Measurements from ENCODE around the gene MOG.

Gene MOG

GRCh38 chr6:29656798-29657197, at the start of gene MOG:
MOG (plus strand) TSS chr6:29657092; CDS start chr6:29657210, 118 bp downstream.
- no peak for DNase-seq

- no peak for DNase-seq
Observed at GRCh38 chr6:29608131-29608530, 48.8 kb upstream of the MOG start.

GRCh38 chr6:29610540-29610939, 46.4 kb upstream of the MOG start:
- DNase-seq, result no peak

GRCh38 chr6:29611426-29611825, 45.5 kb upstream of the MOG start:
- no peak for DNase-seq

- DNase-seq, result no peak
Observed at GRCh38 chr6:29617782-29618554, 38.9 kb upstream of the MOG start.

- no peak for DNase-seq
Observed at GRCh38 chr6:29619578-29620160, 37.2 kb upstream of the MOG start.

- DNase-seq, result no peak
Observed at GRCh38 chr6:29620630-29621029, 36.3 kb upstream of the MOG start.

GRCh38 chr6:29624520-29624961, 32.4 kb upstream of the MOG start:
- no peak for DNase-seq

GRCh38 chr6:29625337-29625930, 31.5 kb upstream of the MOG start:
- no peak for DNase-seq

- no peak for DNase-seq
Observed at GRCh38 chr6:29626948-29627754, 29.7 kb upstream of the MOG start.

GRCh38 chr6:29627755-29628418, 29.0 kb upstream of the MOG start:
- DNase-seq, result peak; percentile 34

- DNase-seq, result peak; percentile 55
Observed at GRCh38 chr6:29628419-29629281, 28.2 kb upstream of the MOG start.

GRCh38 chr6:29629571-29629970, 27.3 kb upstream of the MOG start:
- DNase-seq, result no peak

- DNase-seq, result no peak
Observed at GRCh38 chr6:29630315-29630714, 26.6 kb upstream of the MOG start.

- no peak for DNase-seq
Observed at GRCh38 chr6:29631209-29631810, 25.6 kb upstream of the MOG start.

GRCh38 chr6:29631860-29632731, 24.8 kb upstream of the MOG start:
- DNase-seq, result peak; percentile 53

- peak; percentile 61 for DNase-seq
Observed at GRCh38 chr6:29632789-29633533, 23.9 kb upstream of the MOG start, which contains the start of gene GABBR1. GABBR1 (minus strand) TSS chr6:29633183; CDS start chr6:29632385, 798 bp downstream.

- DNase-seq, result no peak
Observed at GRCh38 chr6:29633534-29633905, 23.4 kb upstream of the MOG start.

GRCh38 chr6:29637247-29637646, 19.6 kb upstream of the MOG start:
- no peak for DNase-seq
